Measurements from ENCODE around the gene CPB2.

Gene CPB2

DNA sequence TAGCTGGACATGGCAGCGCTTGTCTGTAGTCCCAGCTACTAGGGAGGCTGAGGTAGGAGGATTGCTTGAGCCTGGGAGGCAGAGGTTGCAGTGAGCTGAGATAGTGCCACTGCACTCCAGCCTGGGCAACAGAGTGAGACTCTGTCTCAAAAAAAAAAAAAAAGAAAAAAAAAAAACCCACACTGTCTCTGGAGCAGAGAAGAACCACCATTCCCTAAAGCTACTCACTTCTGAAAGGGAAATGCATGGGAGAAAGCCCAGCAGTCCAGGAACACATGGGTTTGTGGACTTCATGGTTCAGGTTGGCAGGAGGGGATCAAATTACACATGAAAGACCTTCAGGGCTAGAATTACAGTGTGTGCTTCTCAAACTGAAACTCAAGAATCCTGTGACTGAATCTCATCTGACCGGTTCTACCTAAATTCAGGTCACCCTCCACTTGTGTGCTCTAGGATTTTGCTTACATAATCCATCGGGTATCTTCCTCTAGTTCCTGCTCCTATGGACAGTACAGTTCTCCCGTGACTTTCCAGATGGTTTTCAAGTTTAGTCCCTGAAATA is 30.2 kb upstream of the CPB2 start:
- no peak for DNase-seq (ENCODE audit: extremely low read depth, low read depth)
- TF ChIP-seq, protein P1, sequence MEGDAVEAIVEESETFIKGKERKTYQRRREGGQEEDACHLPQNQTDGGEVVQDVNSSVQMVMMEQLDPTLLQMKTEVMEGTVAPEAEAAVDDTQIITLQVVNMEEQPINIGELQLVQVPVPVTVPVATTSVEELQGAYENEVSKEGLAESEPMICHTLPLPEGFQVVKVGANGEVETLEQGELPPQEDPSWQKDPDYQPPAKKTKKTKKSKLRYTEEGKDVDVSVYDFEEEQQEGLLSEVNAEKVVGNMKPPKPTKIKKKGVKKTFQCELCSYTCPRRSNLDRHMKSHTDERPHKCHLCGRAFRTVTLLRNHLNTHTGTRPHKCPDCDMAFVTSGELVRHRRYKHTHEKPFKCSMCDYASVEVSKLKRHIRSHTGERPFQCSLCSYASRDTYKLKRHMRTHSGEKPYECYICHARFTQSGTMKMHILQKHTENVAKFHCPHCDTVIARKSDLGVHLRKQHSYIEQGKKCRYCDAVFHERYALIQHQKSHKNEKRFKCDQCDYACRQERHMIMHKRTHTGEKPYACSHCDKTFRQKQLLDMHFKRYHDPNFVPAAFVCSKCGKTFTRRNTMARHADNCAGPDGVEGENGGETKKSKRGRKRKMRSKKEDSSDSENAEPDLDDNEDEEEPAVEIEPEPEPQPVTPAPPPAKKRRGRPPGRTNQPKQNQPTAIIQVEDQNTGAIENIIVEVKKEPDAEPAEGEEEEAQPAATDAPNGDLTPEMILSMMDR (IDR thresholded peaks at IDR 0.05; ENCODE audit: low read depth, low read length): no peak

DNA sequence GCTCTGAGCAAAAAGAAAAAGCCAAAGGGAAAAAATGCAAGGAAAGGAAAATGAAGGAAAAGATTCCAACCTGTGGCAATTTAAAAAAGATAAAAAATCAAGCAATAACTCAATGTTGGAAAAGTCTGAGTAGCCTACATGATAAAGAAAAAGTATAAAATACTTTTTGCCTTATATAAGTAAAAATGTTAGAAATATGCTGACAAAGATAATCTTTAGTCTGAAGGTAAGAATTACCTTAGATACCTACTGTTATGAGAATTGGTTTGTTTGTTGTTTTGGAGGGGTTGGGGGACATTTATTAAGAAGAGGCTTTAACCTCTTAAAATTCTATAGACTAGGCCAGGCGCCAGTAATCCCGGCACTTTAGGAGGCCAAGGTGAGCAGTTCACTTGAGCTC is 29.7 kb upstream of the CPB2 start:
- TF ChIP-seq, protein P1 (IDR thresholded peaks at IDR 0.05; ENCODE audit: low read depth, low read length): no peak
- DNase-seq (ENCODE audit: extremely low read depth, low read depth): no peak

DNA sequence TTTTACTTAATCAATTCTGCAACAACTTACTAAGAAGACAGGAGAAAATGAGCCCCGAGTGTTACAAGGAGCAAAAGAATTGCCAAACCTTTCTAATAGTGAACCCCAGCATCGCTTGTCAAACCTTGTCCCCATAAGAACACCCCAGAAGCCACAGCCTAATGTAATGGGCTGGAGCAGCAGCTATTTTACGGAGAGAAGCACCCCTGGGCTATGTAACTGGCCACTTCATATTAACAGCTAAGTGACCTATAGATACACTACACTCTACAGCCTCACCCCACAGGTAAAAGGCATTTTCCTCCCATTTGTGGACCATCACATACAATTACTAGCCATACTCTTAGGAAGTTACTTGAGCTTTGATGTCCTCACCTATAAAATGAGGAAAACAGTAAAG is 27.3 kb upstream of the CPB2 start:
- DNase-seq (ENCODE audit: extremely low read depth, low read depth): no peak
- TF ChIP-seq, protein P1 (IDR thresholded peaks at IDR 0.05; ENCODE audit: low read depth, low read length): no peak

DNA sequence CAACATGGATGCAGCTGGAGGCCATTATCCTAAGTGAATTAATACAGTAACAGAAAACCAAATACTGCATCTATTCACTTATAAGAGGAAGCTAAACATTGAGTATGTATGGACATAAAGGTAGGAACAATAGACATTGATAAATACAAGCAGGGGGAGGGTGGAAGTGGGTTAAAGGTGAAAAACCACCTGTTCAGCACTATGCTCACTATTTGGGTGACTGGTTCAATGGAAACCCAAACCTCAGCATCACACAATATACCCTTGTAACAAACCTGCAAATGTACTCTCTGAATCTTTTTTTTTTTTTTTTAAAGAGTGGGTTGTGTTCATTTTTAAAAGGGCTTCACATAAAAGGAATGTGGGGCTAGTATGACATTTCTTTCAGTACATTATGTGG is 26.9 kb upstream of the CPB2 start:
- TF ChIP-seq, protein P1 (IDR thresholded peaks at IDR 0.05; ENCODE audit: low read depth, low read length): no peak
- DNase-seq (ENCODE audit: extremely low read depth, low read depth): no peak

DNA sequence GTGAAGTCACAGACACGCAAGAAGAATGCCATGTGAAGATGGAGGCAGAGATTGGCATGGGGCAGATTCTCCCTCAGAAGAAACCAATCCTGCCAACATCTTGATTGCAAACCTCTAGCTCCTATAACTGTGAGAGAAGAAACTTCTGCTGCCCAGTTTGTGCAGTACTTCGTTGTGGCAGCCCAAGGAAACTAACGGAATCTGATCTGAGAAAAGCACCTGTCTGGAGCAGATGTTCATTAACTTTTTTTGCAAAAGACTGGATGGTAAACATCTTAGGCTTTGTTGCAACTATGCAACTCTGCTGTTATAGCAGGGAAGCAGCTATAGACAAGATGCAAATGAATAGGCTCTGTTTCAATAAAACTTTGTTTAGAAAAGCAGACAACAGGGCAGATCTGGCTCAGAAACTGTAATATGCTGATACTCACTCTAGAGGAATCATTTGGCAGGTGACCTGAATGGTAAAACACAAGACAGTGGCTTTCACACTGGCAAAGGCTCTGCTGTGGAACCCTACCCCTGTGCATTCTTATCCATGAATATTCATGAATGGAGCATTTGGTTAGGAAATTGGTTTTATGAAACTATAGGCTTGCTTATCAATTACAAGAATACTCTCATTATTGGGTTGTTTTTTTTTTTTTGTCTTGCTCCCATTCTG is 25.3 kb upstream of the CPB2 start:
- no peak for DNase-seq (ENCODE audit: extremely low read depth, low read depth)
- TF ChIP-seq, protein P1 (IDR thresholded peaks at IDR 0.05; ENCODE audit: low read depth, low read length): no peak

DNA sequence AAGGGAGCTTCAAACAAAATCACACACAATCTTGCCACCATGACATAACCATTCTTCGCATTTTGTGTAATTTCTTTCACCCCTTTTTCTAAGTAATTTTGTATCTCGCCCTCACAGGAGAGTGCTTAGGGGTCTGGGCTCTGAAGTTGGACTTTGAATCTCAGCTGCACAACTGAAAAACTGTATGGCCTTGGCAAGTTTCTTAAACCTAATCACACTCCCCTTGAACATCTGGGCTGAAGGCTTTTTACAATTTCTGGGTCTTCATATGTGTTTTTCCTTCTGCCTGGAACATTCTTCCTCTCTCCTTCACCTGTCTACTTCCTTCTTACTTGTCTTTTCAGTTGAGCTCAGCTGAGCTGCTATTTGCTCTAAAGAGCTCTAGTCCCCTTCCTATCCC is 24.3 kb upstream of the CPB2 start:
- TF ChIP-seq, protein P1 (IDR thresholded peaks at IDR 0.05; ENCODE audit: low read depth, low read length): no peak
- no peak for DNase-seq (ENCODE audit: extremely low read depth, low read depth)

DNA sequence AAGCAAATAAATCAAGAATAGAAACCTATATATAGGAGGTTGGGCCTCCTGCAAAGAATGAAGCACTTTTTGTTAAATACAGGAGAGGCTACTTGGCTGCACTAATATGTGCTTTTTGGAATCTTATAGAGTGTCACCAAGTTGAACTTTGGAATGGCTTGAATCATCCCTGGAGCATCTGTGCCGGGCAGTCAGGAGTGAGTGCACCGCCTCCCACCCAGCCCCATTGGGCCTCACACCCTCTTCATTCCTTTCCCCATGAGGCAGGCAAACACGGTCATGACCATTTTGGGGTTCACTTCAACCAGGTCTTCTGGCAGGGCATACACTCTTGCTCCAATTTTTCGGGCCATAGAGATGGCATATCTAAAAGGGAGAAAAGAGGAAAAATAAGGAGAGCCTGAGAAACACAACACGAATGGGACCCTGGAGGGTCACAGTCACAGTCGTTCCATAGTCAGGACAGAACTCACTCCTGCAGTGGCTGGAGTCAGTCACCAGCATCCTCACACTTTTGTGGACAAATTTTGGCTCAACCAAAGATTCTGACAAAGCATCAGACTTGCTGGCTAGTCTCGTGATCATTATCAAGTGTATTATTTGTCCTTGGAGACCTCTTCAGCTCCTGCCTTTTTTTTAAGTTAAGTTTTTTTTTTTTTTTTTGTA is 22.7 kb upstream of the CPB2 start:
- TF ChIP-seq, protein P1 (IDR thresholded peaks at IDR 0.05; ENCODE audit: low read depth, low read length): no peak
- DNase-seq (ENCODE audit: extremely low read depth, low read depth): no peak

Data from AG09319 (cell line).